Choroid plexus epithelial cell (primary cell): Measurements from ENCODE around the gene KCNG4.

Experiments
- DNase-seq: peaks from one replicate; pipeline ENCODE4 v3.0.0-alpha.2; 2010; ENCODE audit warnings: low read depth
- H3K4me3 ChIP-seq: 2 replicates; pipeline ENCODE4 v1.5.1; 2011; ENCODE audit warnings: low read depth, mild to moderate bottlenecking, control low read depth, low read length, moderate library complexity
- CTCF ChIP-seq: conservative IDR thresholded peaks from 2 replicates; pipeline ENCODE4 v1.5.1; 2011; ENCODE audit warnings: low read depth, mild to moderate bottlenecking, control low read depth, inconsistent platforms, low read length, moderate library complexity

The KCNG4 gene

GRCh38 chr16:84180519-84181140 lies 59.2 kb downstream of the KCNG4 start:
- no peak for DNase-seq
- TF ChIP-seq CTCF: no peak
- H3K4me3 ChIP-seq: no peak overlapping the region

GRCh38 chr16:84179612-84180320 lies 60.0 kb downstream of the KCNG4 start:
- no peak for TF ChIP-seq CTCF
- DNase-seq: no peak
- no peak overlapping the region for H3K4me3 ChIP-seq

- H3K4me3 ChIP-seq: no peak overlapping the region
- no peak for DNase-seq
- no peak for TF ChIP-seq CTCF
These were observed 60.8 kb downstream of the KCNG4 start for GRCh38 chr16:84178892-84179611.

- TF ChIP-seq CTCF: no peak
- DNase-seq: no peak
- H3K4me3 ChIP-seq: no peak overlapping the region
These were observed 61.6 kb downstream of the KCNG4 start for GRCh38 chr16:84178146-84178765.

- H3K4me3 ChIP-seq: no peak overlapping the region
- peak; percentile 46 for DNase-seq
- TF ChIP-seq CTCF: no peak
These were observed 62.1 kb downstream of the KCNG4 start for GRCh38 chr16:84177741-84178073.

GRCh38 chr16:84176192-84177053 lies 63.4 kb downstream of the KCNG4 start:
- no peak overlapping the region for H3K4me3 ChIP-seq
- TF ChIP-seq CTCF: no peak
- DNase-seq: no peak
